IMR-90 (cell line): Measurements from ENCODE around the gene DTX1. TPM values are rescaled to one million over a fixed set of nuclear protein-coding genes. Genes with fewer than 3 reads are reported as not detected.

Experiments used
- ATAC-seq: fragments of 200-7000 bp; cut with Tn5 transposase; 2 replicates; pipeline ENCODE4 v1.9.1; 2020; ENCODE audit warnings: low read depth, mild to moderate bottlenecking, moderate library complexity
- BruUV-seq: library from RNA; stranded (reverse); fragments of 400-500 nt; replicated peaks from 2 replicates; lab custom pipeline; 2021; lab: Mats Ljungman, UMichigan
- CTCF ChIA-PET: fragments of 300-600 bp; formaldehyde crosslinking; extraction: SDS; loops from one replicate; lab custom pipeline; 2021; ENCODE audit warnings: antibody characterized with exemption; lab: Yijun Ruan, JAX
- POLR2A ChIA-PET: fragments of 300-600 bp; sonication (Branson Sonifier 250); formaldehyde crosslinking; loops from one replicate; lab custom pipeline; 2022; ENCODE audit warnings: antibody characterized with exemption; ENCODE audit not compliant: unreplicated experiment; lab: Charles Lee
- DNase-seq: peaks from one replicate; pipeline ENCODE4 v3.0.0; 2013
- H2AFZ ChIP-seq: replicated peaks from 2 replicates; pipeline ENCODE3; 2013; ENCODE audit warnings: low read length, mild to moderate bottlenecking; ENCODE audit not compliant: poor library complexity
- H2AK5ac ChIP-seq: 2 replicates; pipeline ENCODE4 v1.6.1; 2013; ENCODE audit warnings: low read depth, low read length, inconsistent platforms
- H2AK9ac ChIP-seq: replicated peaks from 2 replicates; pipeline ENCODE3; 2013; ENCODE audit warnings: mild to moderate bottlenecking, low read depth, low read length, moderate library complexity; ENCODE audit not compliant: poor library complexity
- H2BK120ac ChIP-seq: 2 replicates; pipeline ENCODE4 v1.6.1; 2013; ENCODE audit warnings: low read depth, low read length, inconsistent platforms
- H2BK15ac ChIP-seq: 3 replicates; pipeline ENCODE4 v1.6.1; 2013; ENCODE audit warnings: low read depth, low read length, inconsistent platforms
- H2BK20ac ChIP-seq: 2 replicates; pipeline ENCODE4 v1.6.1; 2013; ENCODE audit warnings: low read depth, mild to moderate bottlenecking, inconsistent platforms, low read length, moderate library complexity
- H2BK5ac ChIP-seq: 2 replicates; pipeline ENCODE4 v1.6.1; 2013; ENCODE audit warnings: mild to moderate bottlenecking, low read depth, low read length, inconsistent platforms; ENCODE audit not compliant: poor library complexity, severe bottlenecking
- H3K14ac ChIP-seq: replicated peaks from 2 replicates; pipeline ENCODE4 v1.6.1; 2013; ENCODE audit warnings: low read depth, low read length, inconsistent platforms
- H3K18ac ChIP-seq: 2 replicates; pipeline ENCODE4 v1.6.1; 2013; ENCODE audit warnings: low read depth, low read length, control low read depth
- H3K23ac ChIP-seq: 2 replicates; pipeline ENCODE4 v1.6.1; 2013; ENCODE audit warnings: low read depth, low read length, inconsistent platforms
- H3K27ac ChIP-seq: 2 replicates; pipeline ENCODE4 v1.5.1; 2013; ENCODE audit warnings: mild to moderate bottlenecking, control low read depth, low read length; ENCODE audit not compliant: insufficient read depth
- H3K27me3 ChIP-seq: 2 replicates; pipeline ENCODE4 v1.6.1; 2013; ENCODE audit warnings: low read length; ENCODE audit not compliant: control insufficient read depth, insufficient read depth
- H3K36me3 ChIP-seq: 2 replicates; pipeline ENCODE4 v1.6.1; 2013; ENCODE audit warnings: low read length, mixed read lengths; ENCODE audit not compliant: control insufficient read depth, insufficient read depth
- H3K4ac ChIP-seq: 2 replicates; pipeline ENCODE4 v1.6.1; 2013; ENCODE audit warnings: low read depth, low read length, inconsistent platforms
- H3K4me1 ChIP-seq: 2 replicates; pipeline ENCODE4 v1.6.1; 2013; ENCODE audit warnings: low read length, mixed read lengths; ENCODE audit not compliant: control insufficient read depth, insufficient read depth
- H3K4me2 ChIP-seq: 2 replicates; pipeline ENCODE4 v1.6.1; 2013; ENCODE audit warnings: low read depth, mild to moderate bottlenecking, control low read depth, low read length, moderate library complexity
- H3K4me3 ChIP-seq: 2 replicates; pipeline ENCODE4 v1.5.1; 2013; ENCODE audit warnings: low read depth, mild to moderate bottlenecking, control low read depth, low read length, moderate library complexity; ENCODE audit not compliant: insufficient read depth
- H3K56ac ChIP-seq: 2 replicates; pipeline ENCODE4 v1.6.1; 2013; ENCODE audit warnings: low read length, inconsistent platforms; ENCODE audit not compliant: insufficient read depth; ENCODE audit errors: extremely low read depth
- H3K79me1 ChIP-seq, 2 experiments: 2 replicates each; pipeline ENCODE4 v1.6.1; 2013; ENCODE audit warnings: low read length in 2 of 2, inconsistent platforms in 1 of 2, low read depth in 1 of 2
- H3K9ac ChIP-seq: 2 replicates; pipeline ENCODE4 v1.6.1; 2013; ENCODE audit warnings: low read depth, low read length, control low read depth
- H3K9me1 ChIP-seq: 2 replicates; pipeline ENCODE4 v1.6.1; 2013; ENCODE audit warnings: low read length, inconsistent platforms; ENCODE audit not compliant: insufficient read depth
- H3K9me3 ChIP-seq: 2 replicates; pipeline ENCODE4 v1.6.1; 2013; ENCODE audit warnings: low read length; ENCODE audit not compliant: control insufficient read depth, insufficient read depth
- H4K20me1 ChIP-seq: 2 replicates; pipeline ENCODE4 v1.6.1; 2013; ENCODE audit warnings: low read length, inconsistent platforms; ENCODE audit not compliant: insufficient read depth
- H4K5ac ChIP-seq: 2 replicates; pipeline ENCODE4 v1.6.1; 2013; ENCODE audit warnings: mild to moderate bottlenecking, low read depth, low read length, control low read depth
- H4K8ac ChIP-seq, 2 experiments: 2 replicates each; pipeline ENCODE4 v1.6.1; 2013; ENCODE audit warnings: low read depth in 2 of 2, low read length in 2 of 2, control low read depth in 1 of 2, inconsistent platforms in 1 of 2
- H4K91ac ChIP-seq: 2 replicates; pipeline ENCODE4 v1.6.1; 2013; ENCODE audit warnings: low read depth, low read length, inconsistent platforms; ENCODE audit not compliant: insufficient read depth
- BHLHE40 ChIP-seq: fragments of 150-350 bp; IDR thresholded peaks from 2 replicates; pipeline ENCODE4 v1.6.1; 2016; ENCODE audit warnings: mild to moderate bottlenecking, low read depth, low read length
- CEBPB ChIP-seq: IDR thresholded peaks from 2 replicates; pipeline ENCODE4 v1.6.1; 2012; ENCODE audit warnings: low read depth, low read length, improper control_type of control experiment
- CHD1 ChIP-seq: IDR thresholded peaks from 2 replicates; pipeline ENCODE4 v1.6.1; 2012; ENCODE audit warnings: low read depth, low read length, improper control_type of control experiment
- CTCF ChIP-seq: conservative IDR thresholded peaks from 2 replicates; pipeline ENCODE4 v1.5.1; 2012; ENCODE audit warnings: mild to moderate bottlenecking, low read depth, low read length, improper control_type of control experiment
- FOS ChIP-seq: fragments of 150-350 bp; IDR thresholded peaks from 2 replicates; pipeline ENCODE4 v1.6.1; 2016; ENCODE audit warnings: low read depth, low read length
- MXI1 ChIP-seq: IDR thresholded peaks from 2 replicates; pipeline ENCODE4 v1.6.1; 2012; ENCODE audit warnings: low read depth, mild to moderate bottlenecking, low read length, moderate library complexity, borderline replicate concordance
- POLR2A ChIP-seq: IDR thresholded peaks from 2 replicates; pipeline ENCODE4 v1.6.1; 2012; ENCODE audit warnings: mild to moderate bottlenecking, low read depth, low read length
- RCOR1 ChIP-seq: IDR thresholded peaks from 2 replicates; pipeline ENCODE4 v1.6.1; 2012; ENCODE audit warnings: mild to moderate bottlenecking, low read length, improper control_type of control experiment; ENCODE audit not compliant: insufficient replicate concordance
- RFX5 ChIP-seq: IDR thresholded peaks from 2 replicates; pipeline ENCODE4 v1.8.0; 2012; ENCODE audit warnings: low read depth, mild to moderate bottlenecking, low read length, moderate library complexity
- SMC3 ChIP-seq: fragments of 150-350 bp; IDR thresholded peaks from 2 replicates; pipeline ENCODE4 v1.6.1; 2016; ENCODE audit warnings: low read depth, mild to moderate bottlenecking, antibody characterized with exemption, low read length, moderate library complexity
- WGBS, 2 experiments: methylation state at CpG; one replicate each; pipeline versions ENCODE4 v1.1.5 to v1.1.7; 2013; ENCODE audit warnings: missing lambda C conversion rate in 2 of 2; ENCODE audit not compliant: insufficient read length in 1 of 2; ENCODE audit errors: extremely low coverage in 2 of 2; 5-methylcytosine and 5-hydroxymethylcytosine counted together
- dilution Hi-C: fragments of 300-500 bp; cut with HindIII; formaldehyde crosslinking; loops from one replicate; pipeline ENCODE4 v1.14.3; 2018; ENCODE audit warnings: low sequenced_read_pairs; ENCODE audit not compliant: unreplicated experiment
- in situ Hi-C: fragments of 300-500 bp; cut with MboI; formaldehyde crosslinking; loops from 3 replicates; pipeline ENCODE4 v1.14.3; 2019; ENCODE audit warnings: low sequenced_read_pairs, inconsistent platforms, mixed read lengths
- intact Hi-C: fragments of 100-400 bp; cut with micrococcal nuclease; formaldehyde crosslinking; loops from 2 replicates; pipeline ENCODE4 v1.10.0; 2022
- polyA plus RNA-seq, 3 experiments: library from polyadenylated mRNA; depleted of rRNA; stranded (reverse); fragments of >200 nt; gene quantifications; 2 replicates each; pipeline ENCODE4 v1.2.3, GENCODE V29; 2012; ENCODE audit warnings: low replicate concordance in 1 of 3
- total RNA-seq: library from RNA; depleted of rRNA; stranded (reverse); fragments of >200 nt; gene quantifications from 2 replicates; pipeline ENCODE4 v1.2.3, GENCODE V29; 2012

The DTX1 gene
- total and polyA plus RNA-seq, 2 of the 4 experiments (the other 2 are of a cell fraction), result not detected

GRCh38 chr12:113111247-113111646 lies 54.7 kb downstream of the DTX1 start:
- Histone ChIP-seq H3K4me2 (no peak overlapping the region), H3K18ac (no peak overlapping the region), H3K4me1 (no peaks in the 10 kb centered on the region), H3K27ac (no peak overlapping the region), H4K8ac (no peak overlapping the region), H3K36me3 (no peaks in the 10 kb centered on the region), H4K91ac (no peak overlapping the region), H3K4me3 (no peak overlapping the region), H2AK9ac (no peak overlapping the region), H3K79me1 (no peaks in the 10 kb centered on the region), H3K9me1 (no peaks in the 10 kb centered on the region), H3K9me3 (no peaks in the 10 kb centered on the region), H3K23ac (no peak overlapping the region), H2BK15ac (no peak overlapping the region), H3K14ac (no peak overlapping the region), H2AFZ (no peak overlapping the region), H2BK20ac (no peak overlapping the region), H3K4ac (no peak overlapping the region), H4K5ac (no peak overlapping the region), H4K20me1 (no peaks in the 10 kb centered on the region), H3K56ac (no peak overlapping the region), H3K27me3 (peaks cover 4% of the 10 kb centered on the region; the same call in 1 of the 2 replicates), H2BK120ac (no peak overlapping the region), H2BK5ac (no peak overlapping the region), H2AK5ac (no peak overlapping the region), H3K9ac (no peak overlapping the region)
- ChIA-PET CTCF (no interaction called here), POLR2A (no interaction called here)
- TF ChIP-seq CHD1 (no peak), POLR2A (no peak), CTCF (no peak), MXI1 (no peak), RCOR1 (no peak), SMC3 (no peak), BHLHE40 (no peak), CEBPB (no peak), FOS (no peak), RFX5 (no peak)
- no peak for ATAC-seq
- no peak for DNase-seq
- WGBS, 2 experiments, result 50% methylated on average over 1 of the region's 3 CpGs; no CpG with 5 or more reads in 1 of the 2 experiments
- intact Hi-C loops (no loop called here), in situ Hi-C loops (no loop called here), dilution Hi-C loops (no loop called here)
- no TSS peak for BruUV-seq
